Large intestine (tissue), 3 donors: Measurements from ENCODE around the gene PDE4C. TPM values are rescaled to one million over a fixed set of nuclear protein-coding genes. Genes with fewer than 3 reads are reported as not detected.

Experiments
- DNase-seq, 2 donors: peaks; one replicate each; pipeline versions ENCODE4 v3.0.0 to v3.0.0-alpha.2; 2013
- H3K27ac ChIP-seq: one replicate; pipeline ENCODE4 v1.5.1; 2013; ENCODE audit warnings: low read length
- H3K27me3 ChIP-seq: 2 replicates; pipeline ENCODE4 v1.6.1; 2013; ENCODE audit warnings: low read length; ENCODE audit not compliant: control insufficient read depth, insufficient read depth
- H3K36me3 ChIP-seq: 2 replicates; pipeline ENCODE4 v1.6.1; 2013; ENCODE audit warnings: low read length; ENCODE audit not compliant: control insufficient read depth, insufficient read depth
- H3K4me1 ChIP-seq: one replicate; pipeline ENCODE4 v1.6.1; 2013; ENCODE audit warnings: low read length; ENCODE audit not compliant: control insufficient read depth, insufficient read depth
- H3K4me3 ChIP-seq: one replicate; pipeline ENCODE4 v1.5.1; 2013; ENCODE audit warnings: low read length
- H3K9me3 ChIP-seq: one replicate; pipeline ENCODE4 v1.6.1; 2013; ENCODE audit warnings: mild to moderate bottlenecking, low read depth, low read length, moderate library complexity; ENCODE audit not compliant: control insufficient read depth
- whole genome bisulfite sequencing: methylation state at CpG from one replicate; pipeline ENCODE4 v1.1.5; 2013; ENCODE audit warnings: low lambda C conversion rate; ENCODE audit not compliant: insufficient coverage; 5-methylcytosine and 5-hydroxymethylcytosine counted together
- polyA plus RNA-seq: library from polyadenylated mRNA; unstranded; fragments of 120-200 nt; gene quantifications from one replicate; pipeline ENCODE4 v1.2.1, GENCODE V29; 2013

Gene PDE4C
- polyA plus RNA-seq, 1 donor, result 1.2 TPM

DNA sequence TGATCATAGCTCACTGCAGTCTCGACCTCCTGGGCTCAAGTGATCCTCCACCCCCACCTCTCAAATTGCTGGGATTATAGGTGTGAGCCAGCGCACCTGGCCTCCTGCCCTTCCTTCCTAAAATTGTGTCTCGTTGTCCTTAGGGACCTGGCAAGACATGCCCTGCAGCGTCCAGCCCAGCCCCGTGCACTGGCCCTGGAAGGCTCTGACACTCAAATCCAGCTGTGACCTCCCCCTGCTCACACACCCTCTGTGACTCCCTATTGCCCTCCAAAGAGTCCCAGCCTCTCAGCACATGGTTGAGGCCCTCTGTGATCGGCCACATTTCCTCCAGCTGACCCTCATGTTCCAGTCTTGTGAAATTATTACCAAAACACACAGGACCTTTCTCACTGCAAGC is 28.3 kb downstream of the PDE4C start:
- no peak for DNase-seq
- WGBS, result no CpG with 5 or more reads among the region's 6 CpGs
- Histone ChIP-seq H3K4me1 (peaks cover 14% of the 10 kb centered on the region), H3K4me3 (no peak overlapping the region), H3K9me3 (no peaks in the 10 kb centered on the region), H3K27ac (no peak overlapping the region), H3K36me3 (peaks cover 17% of the 10 kb centered on the region), H3K27me3 (no peaks in the 10 kb centered on the region)

DNA sequence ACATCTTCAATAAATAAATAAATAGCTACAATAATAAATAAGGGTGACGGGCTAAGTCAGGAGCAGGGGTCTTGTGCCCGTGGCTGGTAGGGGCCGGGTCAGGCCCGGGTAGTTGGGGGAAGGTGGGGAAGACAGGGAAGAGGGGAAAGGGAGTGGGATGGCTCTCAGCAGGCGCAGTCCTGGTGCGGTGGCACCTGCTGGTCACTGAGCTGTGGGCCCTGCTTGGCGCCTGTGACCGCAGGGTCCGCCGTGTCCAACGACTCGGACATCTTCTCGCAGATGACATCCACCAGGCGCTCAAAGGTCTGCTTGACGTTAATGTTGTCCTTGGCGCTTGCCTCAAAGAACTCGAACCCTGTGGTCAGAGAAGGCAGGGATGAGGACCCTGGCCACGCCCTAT is 28.9 kb downstream of the PDE4C start:
- no peaks in the 10 kb centered on the region for H3K27me3 ChIP-seq
- WGBS, result 92% methylated on average over 4 of the region's 18 CpGs
- DNase-seq, result no peak
- peaks cover 17% of the 10 kb centered on the region for H3K36me3 ChIP-seq
- H3K4me1 ChIP-seq, result peaks cover 11% of the 10 kb centered on the region
- no peaks in the 10 kb centered on the region for H3K9me3 ChIP-seq
- no peak overlapping the region for H3K27ac ChIP-seq
- no peak overlapping the region for H3K4me3 ChIP-seq

DNA sequence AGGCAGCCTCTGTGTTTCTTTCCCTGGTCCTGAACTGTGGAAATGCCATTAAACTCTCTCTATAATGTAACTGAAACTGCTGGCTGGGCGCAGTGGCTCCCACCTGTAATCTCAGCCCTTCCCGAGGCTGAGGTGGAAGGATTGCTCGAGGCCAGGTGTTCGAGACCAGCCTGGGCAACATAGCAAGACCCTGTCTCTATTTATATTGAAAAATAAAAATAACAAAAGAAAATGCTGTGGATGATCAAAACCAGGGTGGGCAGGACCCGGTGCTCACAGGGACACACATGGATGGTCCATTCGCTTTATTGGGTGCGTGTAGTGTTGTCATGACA is 29.8 kb downstream of the PDE4C start:
- Histone ChIP-seq H3K4me3 (no peak overlapping the region), H3K4me1 (peaks cover 11% of the 10 kb centered on the region), H3K27me3 (no peaks in the 10 kb centered on the region), H3K27ac (no peak overlapping the region), H3K9me3 (no peaks in the 10 kb centered on the region), H3K36me3 (peaks cover 17% of the 10 kb centered on the region)
- no CpG with 5 or more reads among the region's 7 CpGs for WGBS
- DNase-seq, result no peak

DNA sequence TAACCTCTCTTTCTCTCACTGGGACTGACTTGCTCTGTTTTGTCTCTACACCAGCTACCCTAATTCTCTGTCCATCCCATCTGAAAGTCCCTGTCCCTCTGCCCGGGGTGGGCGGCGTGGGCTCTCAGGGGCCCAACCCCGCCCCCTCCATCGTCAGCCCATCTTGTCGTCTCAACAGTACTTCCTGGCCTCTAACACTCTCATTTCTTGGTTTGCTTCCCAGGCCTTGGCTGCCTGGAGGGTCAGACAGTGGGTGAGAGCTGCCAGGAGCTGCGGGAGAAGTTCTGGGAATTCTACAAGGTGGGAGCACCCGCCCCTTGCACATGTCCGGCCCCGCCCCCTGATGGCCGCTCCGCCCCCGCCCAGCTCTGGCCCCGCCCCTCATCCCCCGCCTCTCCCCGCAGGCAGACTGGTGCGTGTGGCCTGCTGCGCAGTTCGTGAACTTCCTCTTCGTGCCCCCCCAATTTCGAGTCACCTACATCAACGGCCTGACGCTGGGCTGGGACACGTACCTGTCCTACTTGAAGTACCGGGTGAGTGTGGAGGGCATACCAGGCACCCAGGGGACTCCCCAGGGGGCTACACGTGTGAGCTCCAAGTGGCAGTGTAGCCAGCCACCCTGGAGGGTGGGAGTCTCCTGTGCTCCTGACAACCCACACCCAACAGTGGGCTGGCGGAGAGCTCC is 31.5 kb downstream of the PDE4C start:
- peaks cover 11% of the 10 kb centered on the region for H3K4me1 ChIP-seq
- DNase-seq, result no peak
- peaks cover 17% of the 10 kb centered on the region for H3K36me3 ChIP-seq
- H3K27ac ChIP-seq, result no peak overlapping the region
- WGBS, result no CpG with 5 or more reads among the region's 27 CpGs
- H3K4me3 ChIP-seq, result no peak overlapping the region
- H3K9me3 ChIP-seq, result no peaks in the 10 kb centered on the region
- no peaks in the 10 kb centered on the region for H3K27me3 ChIP-seq

DNA sequence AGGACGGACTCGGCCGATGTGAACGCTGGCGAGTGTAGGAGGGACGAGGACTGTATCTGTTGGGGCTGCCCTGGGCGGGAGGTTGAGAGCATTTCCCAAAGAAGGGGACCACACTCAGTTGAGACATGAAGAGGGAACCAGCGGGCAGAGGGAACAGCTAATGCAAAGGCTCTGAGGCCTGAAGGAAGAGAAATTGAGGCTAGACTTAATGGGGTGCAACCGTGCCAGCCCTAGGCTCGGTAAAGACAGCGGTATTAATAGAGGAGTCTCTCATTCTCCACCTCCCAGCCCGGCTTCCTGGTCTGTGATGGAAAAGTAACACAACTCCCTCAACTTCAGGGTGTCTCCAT is 32.1 kb downstream of the PDE4C start:
- DNase-seq, result no peak
- H3K27ac ChIP-seq, result no peak overlapping the region
- peaks cover 11% of the 10 kb centered on the region for H3K4me1 ChIP-seq
- H3K4me3 ChIP-seq, result no peak overlapping the region
- H3K27me3 ChIP-seq, result no peaks in the 10 kb centered on the region
- H3K36me3 ChIP-seq, result peaks cover 17% of the 10 kb centered on the region
- no CpG with 5 or more reads among the region's 12 CpGs for WGBS
- no peaks in the 10 kb centered on the region for H3K9me3 ChIP-seq

DNA sequence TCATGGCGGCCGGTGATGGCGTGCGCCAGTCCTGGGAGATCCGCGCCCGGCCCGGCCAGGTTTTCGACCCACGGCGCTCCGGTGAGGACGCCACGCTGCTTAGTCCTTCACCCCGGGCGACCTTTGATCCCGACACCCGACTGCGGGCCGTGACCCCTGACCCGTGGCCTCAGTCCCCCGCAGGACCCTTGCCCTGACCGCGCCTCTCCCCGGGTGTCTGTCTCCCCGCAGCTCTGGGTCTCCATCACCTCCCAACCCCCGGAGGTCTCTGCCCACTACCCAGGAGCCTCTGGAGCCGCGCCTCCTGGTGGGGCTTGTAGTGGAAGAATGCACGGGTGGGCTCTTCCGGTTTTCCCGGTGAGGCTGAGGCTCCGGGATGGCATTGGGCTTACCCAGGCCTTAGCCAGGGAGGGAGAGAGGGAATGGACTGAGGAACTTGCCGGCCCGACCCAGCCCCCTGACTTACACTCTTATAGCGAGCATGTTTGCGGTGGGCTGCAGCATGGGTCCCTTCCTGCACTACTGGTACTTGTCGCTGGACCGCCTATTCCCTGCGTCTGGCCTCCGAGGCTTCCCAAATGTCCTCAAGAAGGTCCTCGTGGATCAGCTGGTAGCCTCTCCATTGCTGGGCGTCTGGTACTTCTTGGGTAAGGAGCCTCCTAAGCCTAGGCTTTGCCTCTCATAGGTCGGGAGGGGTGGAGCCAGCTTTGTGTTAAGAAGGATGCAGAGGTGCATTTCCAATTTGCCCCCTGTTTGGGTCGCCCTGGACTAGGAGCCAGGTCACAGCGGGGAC is 32.7 kb downstream of the PDE4C start:
- DNase-seq, result peak in 1 of 2 donors; percentile 28
- Histone ChIP-seq H3K36me3 (peaks cover 16% of the 10 kb centered on the region), H3K27me3 (no peaks in the 10 kb centered on the region), H3K9me3 (no peaks in the 10 kb centered on the region), H3K27ac (peak overlapping the region; percentile 52), H3K4me1 (peaks cover 11% of the 10 kb centered on the region), H3K4me3 (peak overlapping the region; percentile 73)
- WGBS, result no CpG with 5 or more reads among the region's 46 CpGs

DNA sequence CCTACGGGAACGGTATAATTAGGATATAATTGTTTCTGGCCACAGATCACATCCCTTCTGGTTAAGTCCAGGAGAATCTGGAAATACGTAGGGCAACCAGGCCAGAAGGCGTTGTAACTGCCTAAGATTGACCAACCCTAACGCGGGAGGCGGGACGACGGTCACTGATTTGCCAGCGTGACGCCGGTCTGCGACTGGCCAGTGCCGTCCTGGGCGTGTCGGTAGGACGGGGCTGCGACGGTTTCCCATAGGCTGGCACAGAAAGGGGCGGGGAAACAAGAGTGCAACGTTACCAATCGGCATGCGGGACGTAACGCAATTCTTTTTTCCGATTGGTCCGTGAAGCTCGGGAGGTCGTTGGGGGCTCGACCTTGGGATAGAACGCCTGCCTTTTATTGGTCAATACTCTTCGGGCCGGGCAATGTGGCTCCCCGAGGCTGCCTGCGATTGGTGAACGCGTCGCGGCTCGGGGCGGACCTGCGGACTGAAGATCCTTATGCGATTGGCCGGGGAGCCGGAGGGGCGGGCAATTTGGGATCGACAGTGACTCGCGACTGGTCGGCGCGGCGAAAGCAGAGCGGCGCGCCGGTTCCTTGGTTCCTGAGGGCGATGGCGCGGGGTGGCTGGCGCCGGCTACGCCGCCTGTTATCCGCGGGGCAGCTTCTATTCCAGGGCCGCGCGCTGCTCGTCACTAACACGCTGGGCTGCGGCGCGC is 33.4 kb downstream of the PDE4C start, which contains the start of gene MPV17L2:
TSS of gene MPV17L2 (plus strand) at position 546 of the 715 bp plus-strand sequence. CDS start at position 610, 64 bp downstream.
- Histone ChIP-seq H3K4me3 (peak within 1 kb of the TSS; percentile 73), H3K9me3 (no peaks in the 10 kb centered on the region), H3K4me1 (peaks cover 11% of the 10 kb centered on the region), H3K27me3 (no peaks in the 10 kb centered on the region), H3K36me3 (peaks cover 14% of the 10 kb centered on the region), H3K27ac (peak within 1 kb of the TSS; percentile 91)
- DNase-seq, result peak; percentile 100
- WGBS, result no CpG with 5 or more reads among the region's 74 CpGs

DNA sequence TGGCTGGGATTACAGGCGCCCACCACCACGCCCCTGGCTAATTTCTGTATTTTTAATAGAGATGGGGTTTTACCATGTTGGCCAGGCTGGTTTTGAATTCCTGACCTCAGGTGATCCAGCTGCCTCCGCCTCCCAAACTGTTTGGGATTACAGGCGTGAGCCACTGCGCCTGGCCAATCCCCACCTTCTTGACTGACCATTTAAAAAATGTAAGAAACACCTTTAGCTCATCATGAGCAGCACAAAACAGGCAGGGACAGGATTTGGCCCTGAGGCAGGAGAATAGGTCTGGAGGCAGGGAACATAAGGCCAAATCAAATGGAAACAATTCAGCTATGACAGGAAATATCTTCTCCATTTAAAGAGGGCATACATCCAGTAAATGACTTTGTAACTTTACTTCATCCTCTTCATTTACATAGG is 34.6 kb downstream of the PDE4C start:
- H3K36me3 ChIP-seq, result peaks cover 9% of the 10 kb centered on the region
- no peak overlapping the region for H3K4me3 ChIP-seq
- no peaks in the 10 kb centered on the region for H3K9me3 ChIP-seq
- no peak for DNase-seq
- peak overlapping the region; percentile 91 for H3K27ac ChIP-seq
- no CpG with 5 or more reads among the region's 5 CpGs for WGBS
- no peaks in the 10 kb centered on the region for H3K27me3 ChIP-seq
- H3K4me1 ChIP-seq, result peaks cover 11% of the 10 kb centered on the region

DNA sequence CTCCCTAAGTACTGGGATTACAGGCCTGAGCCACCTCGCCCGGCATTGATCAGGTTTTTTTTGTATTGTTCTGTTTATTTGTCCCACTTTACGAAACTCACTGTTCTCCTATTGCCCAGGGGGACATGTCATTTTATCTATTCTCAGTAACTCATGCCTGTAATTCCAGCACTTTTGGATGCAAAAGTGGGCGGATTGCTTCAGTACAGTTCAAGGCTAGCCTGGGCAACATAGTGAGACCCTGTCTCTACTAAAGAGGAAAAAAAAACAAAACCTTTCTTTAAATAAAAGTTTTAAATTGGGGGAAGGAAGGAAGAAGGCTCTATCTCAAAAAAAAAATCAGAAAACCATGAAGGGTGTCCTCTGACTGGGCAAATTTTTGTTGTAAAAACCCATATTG is 36.0 kb downstream of the PDE4C start:
- Histone ChIP-seq H3K36me3 (no peaks in the 10 kb centered on the region), H3K4me3 (no peak overlapping the region), H3K27me3 (no peaks in the 10 kb centered on the region), H3K9me3 (no peaks in the 10 kb centered on the region), H3K4me1 (peaks cover 11% of the 10 kb centered on the region), H3K27ac (no peak overlapping the region)
- no peak for DNase-seq
- 100% methylated on average over 1 of the region's 4 CpGs for WGBS

DNA sequence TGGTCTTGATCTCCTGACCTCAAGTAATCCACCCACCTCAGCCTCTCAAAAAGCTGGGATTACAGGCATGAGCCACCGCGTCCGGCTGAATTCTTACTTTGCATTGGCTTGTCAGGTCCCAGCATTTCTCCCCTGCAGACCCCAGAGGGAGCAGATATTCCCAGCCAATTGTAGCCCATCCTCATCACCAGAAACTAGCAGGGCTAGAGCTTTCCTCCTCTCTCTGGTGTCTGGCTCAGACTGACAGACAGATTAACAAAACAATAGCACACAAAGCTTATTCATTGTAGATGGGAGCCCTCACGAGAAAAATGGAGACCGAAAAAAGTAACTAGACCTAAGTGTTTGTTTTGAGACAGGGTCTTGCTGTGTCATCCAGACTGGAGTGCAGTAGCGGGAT is 40.7 kb downstream of the PDE4C start:
- Histone ChIP-seq H3K9me3 (no peaks in the 10 kb centered on the region), H3K36me3 (no peaks in the 10 kb centered on the region), H3K4me1 (peaks cover 4% of the 10 kb centered on the region), H3K27ac (no peak overlapping the region), H3K4me3 (no peak overlapping the region), H3K27me3 (no peaks in the 10 kb centered on the region)
- no peak for DNase-seq
- no CpG with 5 or more reads among the region's 6 CpGs for WGBS
